SHP77 (cell line): ENCODE data around the gene NAA40.
A peak's percentile ranks its signal among the peaks of the same experiment; 100 is the strongest.

Experiments used
- DNase-seq, 2 experiments: peaks; one replicate each; lab custom pipeline; 2025; lab: John Stamatoyannopoulos, UW

NAA40 gene

GRCh38 chr11:63938479-63939396, at the start of gene NAA40:
Gene NAA40 (plus strand): TSS chr11:63939002. CDS start chr11:63939097, 95 bp downstream.
- peak; percentile 91 to 98 for DNase-seq

DNA sequence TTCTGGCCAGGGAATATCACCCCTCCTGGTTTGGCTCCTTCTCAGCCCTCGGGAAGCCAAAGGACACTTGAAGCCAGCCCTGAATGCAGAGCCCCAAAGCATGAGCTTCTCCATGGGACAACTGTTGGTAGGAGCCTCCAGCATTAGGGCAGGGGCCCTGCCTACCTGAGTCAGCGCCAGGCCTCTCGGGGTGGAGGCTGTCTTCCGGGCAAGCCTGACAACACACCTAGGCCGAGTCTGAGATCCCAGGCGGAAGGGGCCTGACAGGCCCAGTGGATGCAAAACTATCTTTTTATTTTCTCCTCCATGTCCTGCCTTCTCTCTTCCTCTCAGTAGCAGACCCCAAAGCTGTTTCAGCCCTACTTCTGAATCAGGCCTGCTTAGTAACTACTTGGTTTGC, 49.5 kb upstream of the NAA40 start:
- no peak for DNase-seq

- DNase-seq, result no peak
Observed at GRCh38 chr11:63890368-63890767, 48.4 kb upstream of the NAA40 start.

DNA sequence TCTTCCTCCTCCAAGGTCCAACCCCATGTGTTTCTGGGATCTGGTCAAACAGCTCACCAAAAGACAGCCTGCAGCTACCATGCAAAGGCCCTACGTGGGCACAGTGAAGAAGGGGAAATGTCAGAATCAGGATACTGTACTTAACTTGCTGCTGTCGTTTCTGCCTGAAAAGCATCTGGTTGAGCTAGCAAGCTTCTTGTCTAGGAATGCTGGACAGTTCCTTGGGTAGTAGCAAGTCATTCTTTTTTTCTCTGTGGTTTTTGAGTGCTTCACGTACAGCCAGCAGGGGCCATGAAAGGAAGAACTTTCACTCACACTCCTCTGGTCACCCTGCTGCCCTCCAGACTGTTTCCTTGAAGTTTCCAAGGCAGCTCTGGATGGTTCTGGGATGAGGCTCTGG, 46.6 kb upstream of the NAA40 start:
- no peak for DNase-seq

- DNase-seq, result no peak
Observed at GRCh38 chr11:63893355-63893754, 45.4 kb upstream of the NAA40 start.

DNA sequence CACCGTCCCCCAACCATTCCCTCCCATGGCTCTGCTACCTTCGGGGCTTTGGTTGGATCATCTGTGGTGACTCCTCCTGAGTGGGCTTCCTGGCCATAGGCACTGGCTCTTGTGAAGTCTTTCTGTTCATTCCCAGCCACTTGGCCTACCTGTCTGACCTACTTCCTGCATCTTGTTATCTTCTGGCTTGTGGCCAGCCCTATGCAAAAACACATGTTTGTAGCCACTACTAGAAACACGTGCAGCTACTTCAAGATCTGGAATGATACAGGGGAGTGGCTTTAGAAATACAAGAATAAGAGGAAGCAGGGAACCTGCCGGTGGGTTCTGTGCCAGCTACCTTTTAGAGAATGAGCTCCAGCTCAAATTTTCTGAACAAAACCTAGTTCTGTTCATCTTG, 42.7 kb upstream of the NAA40 start:
- DNase-seq, result no peak

DNA sequence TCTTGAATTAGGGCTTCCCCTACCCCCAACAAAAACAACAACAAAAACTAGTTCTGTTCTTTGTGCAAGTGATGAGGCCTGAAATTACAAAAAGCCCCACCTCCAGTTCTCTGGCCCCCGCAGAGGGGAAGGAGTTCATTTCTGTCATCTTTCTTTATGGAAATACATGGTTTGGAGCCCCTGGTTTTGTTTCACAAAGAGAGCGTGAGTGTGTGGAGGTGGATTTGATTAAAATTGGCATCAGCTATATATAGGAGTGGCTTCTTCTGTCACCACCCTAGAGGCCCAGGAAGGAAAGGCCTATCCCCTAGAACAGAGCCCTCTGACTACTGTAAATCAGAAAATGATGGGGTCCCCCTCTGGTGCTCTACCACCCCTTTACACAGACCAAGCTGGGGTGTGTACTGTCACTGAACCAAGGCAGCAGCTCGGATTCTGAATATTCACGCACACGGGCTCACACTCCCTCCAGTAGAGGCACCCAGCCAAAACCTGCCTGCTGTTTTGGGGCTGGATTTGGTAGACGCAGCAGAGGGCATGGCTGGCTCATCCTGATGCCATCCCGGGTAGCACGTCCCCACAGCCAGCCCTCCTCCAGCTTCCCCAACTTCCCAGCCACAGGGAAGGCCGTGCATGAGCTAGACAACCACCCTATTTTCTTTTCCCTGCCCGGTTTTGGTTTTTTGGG, 41.2 kb upstream of the NAA40 start:
- DNase-seq, result no peak

- DNase-seq, result no peak
Observed at GRCh38 chr11:63901660-63902059, 37.1 kb upstream of the NAA40 start.

DNA sequence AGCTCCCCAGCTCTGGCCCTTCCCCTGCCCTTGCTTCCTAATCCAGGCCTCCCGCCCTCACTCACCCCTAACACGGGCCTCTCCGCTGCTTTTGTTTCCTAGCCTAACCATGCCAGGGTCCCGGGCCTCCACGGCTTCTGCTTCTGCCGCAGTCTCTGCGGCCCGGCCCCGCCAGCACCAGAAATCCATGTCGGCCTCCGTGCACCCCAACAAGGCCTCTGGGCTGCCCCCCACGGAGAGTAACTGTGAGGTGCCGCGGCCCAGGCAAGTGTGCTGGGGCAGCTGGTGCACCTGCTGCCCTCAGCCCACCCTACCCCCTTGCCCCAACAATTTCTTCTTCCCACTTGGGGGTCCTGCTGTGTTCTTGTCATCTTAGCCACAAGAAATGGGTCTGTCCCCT, 34.9 kb upstream of the NAA40 start:
- no peak for DNase-seq

GRCh38 chr11:63904743-63905142, 34.1 kb upstream of the NAA40 start:
- no peak for DNase-seq

- no peak for DNase-seq
Observed at GRCh38 chr11:63905179-63905578, 33.6 kb upstream of the NAA40 start.

DNA sequence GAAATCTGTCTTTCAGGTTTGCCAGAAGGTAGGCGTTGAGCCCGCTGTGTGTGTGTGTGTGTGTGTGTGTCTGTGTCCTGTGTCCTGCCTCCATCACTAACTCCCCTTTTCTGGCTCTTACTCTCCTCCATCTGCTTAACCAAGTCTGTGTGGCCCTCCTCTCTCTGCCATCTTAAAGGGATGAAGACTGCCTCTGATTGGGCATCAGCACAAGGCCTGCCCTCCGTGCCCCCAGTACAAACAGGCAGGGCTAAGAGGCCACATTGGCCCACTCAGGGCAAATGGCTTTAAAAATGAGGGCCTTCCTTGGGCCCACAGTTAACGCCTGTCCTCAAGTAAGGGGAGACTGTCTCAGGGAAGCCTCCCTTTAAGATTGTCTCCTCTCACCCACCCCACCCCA, 32.7 kb upstream of the NAA40 start:
- DNase-seq, result no peak

GRCh38 chr11:63906585-63906984, 32.2 kb upstream of the NAA40 start:
- peak in 1 of 2 experiments; percentile 13 for DNase-seq

GRCh38 chr11:63907063-63907462, 31.7 kb upstream of the NAA40 start:
- DNase-seq, result no peak

- DNase-seq, result no peak
Observed at GRCh38 chr11:63907808-63908530, 30.8 kb upstream of the NAA40 start.

DNA sequence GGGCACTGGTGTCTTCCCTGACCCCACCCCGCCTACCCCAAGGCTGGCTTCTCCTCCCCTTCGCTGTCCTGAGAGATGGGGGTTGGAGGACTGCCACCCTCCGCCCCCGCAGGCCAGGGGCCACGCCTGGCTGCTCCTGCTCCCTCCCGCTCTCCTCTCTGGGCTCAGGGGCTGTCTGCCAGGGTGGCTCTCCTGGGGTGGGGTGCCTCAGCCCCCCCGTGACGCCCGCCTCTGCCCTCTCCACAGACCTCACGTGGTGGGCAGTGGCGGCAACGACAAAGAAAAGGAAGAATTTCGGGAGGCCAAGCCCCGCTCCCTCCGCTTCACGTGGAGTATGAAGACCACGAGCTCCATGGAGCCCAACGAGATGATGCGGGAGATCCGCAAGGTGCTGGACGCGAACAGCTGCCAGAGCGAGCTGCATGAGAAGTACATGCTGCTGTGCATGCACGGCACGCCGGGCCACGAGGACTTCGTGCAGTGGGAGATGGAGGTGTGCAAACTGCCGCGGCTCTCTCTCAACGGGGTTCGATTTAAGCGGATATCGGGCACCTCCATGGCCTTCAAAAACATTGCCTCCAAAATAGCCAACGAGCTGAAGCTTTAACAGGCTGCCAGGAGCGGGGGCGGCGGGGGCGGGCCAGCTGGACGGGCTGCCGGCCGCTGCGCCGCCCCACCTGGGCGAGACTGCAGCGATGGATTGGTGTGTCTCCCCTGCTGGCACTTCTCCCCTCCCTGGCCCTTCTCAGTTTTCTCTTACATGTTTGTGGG, 30.0 kb upstream of the NAA40 start:
- no peak for DNase-seq

GRCh38 chr11:63909591-63910506, 29.0 kb upstream of the NAA40 start:
- no peak for DNase-seq

DNA sequence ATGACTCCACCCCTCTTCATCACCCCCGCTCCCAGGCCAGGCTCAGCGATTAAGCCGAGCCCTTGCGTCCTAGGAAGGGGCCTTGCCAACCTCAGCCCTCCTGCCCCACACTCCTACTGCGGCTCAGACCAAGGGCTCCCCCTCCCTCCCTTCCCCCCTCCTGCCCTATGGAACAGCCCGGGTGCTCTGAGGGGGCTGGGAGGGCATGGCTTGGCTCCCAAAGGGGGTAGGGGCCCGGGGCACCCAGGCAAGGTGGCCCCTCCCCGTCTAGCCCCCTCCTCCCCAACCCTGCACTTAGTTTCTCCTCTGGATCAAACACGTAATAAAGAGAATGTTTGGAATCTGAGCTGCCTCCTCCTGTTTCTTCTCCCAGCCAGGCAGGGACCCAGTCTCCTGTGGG, 28.1 kb upstream of the NAA40 start:
- no peak for DNase-seq

GRCh38 chr11:63911440-63911839, 27.4 kb upstream of the NAA40 start:
- no peak for DNase-seq

- DNase-seq, result no peak
Observed at GRCh38 chr11:63911876-63912275, 26.9 kb upstream of the NAA40 start.

GRCh38 chr11:63912678-63913077, 26.1 kb upstream of the NAA40 start:
- no peak for DNase-seq
